Stomach smooth muscle (tissue), 2 donors: Measurements from ENCODE around the gene PARVG.

Experiments
- H3K27ac ChIP-seq: one replicate; pipeline ENCODE4 v1.7.0; 2013; ENCODE audit warnings: mild to moderate bottlenecking, low read length, inconsistent platforms
- H3K27me3 ChIP-seq, 2 donors: one replicate each; pipeline ENCODE4 v1.7.0; 2013; ENCODE audit warnings: low read length in 2 of 2; ENCODE audit not compliant: insufficient read depth in 2 of 2, control insufficient read depth in 1 of 2
- H3K36me3 ChIP-seq, 2 donors: one replicate each; pipeline ENCODE4 v1.7.0; 2013; ENCODE audit warnings: low read length in 2 of 2; ENCODE audit not compliant: control insufficient read depth in 2 of 2, insufficient read depth in 2 of 2
- H3K4me1 ChIP-seq: one replicate; pipeline ENCODE4 v1.7.0; 2013; ENCODE audit warnings: low read length; ENCODE audit not compliant: control insufficient read depth, insufficient read depth
- H3K4me3 ChIP-seq, 2 donors: one replicate each; pipeline ENCODE4 v1.7.0; 2013; ENCODE audit warnings: low read length in 2 of 2
- H3K9ac ChIP-seq, 2 donors: one replicate each; pipeline ENCODE4 v1.7.0; 2013; ENCODE audit warnings: low read length in 2 of 2, mild to moderate bottlenecking in 1 of 2
- H3K9me3 ChIP-seq, 2 donors: one replicate each; pipeline ENCODE4 v1.7.0; 2013; ENCODE audit warnings: low read length in 2 of 2; ENCODE audit not compliant: control insufficient read depth in 2 of 2
- donor health status: healthy.
- donor health status: Pancreatic carcinoma.

Gene PARVG

DNA sequence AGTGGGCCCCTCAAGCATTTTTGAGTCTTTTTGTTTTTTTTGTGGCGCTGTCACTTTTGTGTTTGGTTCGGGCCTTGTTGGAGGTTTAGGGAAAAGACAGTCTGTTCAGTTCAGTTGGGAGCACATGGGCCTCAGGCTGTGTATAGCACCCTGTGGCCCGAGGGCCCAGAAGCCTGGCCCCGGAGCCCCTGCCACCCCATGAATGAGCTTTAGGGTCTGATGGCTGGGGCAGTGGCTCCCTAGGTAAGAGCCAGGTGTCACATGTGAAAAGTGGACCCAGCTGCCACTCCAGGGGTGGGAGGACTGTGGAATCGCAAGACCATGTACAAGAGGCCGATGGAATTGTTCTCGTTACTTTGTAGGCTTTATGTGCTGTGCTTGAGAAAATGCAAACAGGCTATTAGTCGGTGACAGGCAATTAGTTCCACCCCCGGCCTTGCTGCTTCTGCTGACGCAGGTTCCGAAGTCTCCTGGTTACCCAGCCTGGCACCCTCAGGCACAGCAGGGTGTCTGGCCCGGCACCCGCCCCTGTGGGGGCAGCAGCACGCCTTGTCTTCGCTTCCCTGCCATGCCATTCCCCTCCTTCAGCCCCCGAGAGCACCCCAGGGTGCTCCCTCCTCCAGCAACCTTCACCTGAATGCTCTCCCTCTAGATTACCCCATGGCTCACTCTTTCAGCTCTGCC, 38.2 kb upstream of the PARVG start:
- H3K4me1 ChIP-seq: peaks cover 51% of the 10 kb centered on the region
- no peak overlapping the region for H3K4me3 ChIP-seq
- H3K27ac ChIP-seq: peak overlapping the region; percentile 88
- H3K36me3 ChIP-seq: peaks cover 3 to 4% of the 10 kb centered on the region in 2 donors
- H3K9ac ChIP-seq: peak overlapping the region; percentile 47 to 55
- H3K27me3 ChIP-seq: no peaks in the 10 kb centered on the region
- H3K9me3 ChIP-seq: peaks cover 0 to 4% of the 10 kb centered on the region in 2 donors

DNA sequence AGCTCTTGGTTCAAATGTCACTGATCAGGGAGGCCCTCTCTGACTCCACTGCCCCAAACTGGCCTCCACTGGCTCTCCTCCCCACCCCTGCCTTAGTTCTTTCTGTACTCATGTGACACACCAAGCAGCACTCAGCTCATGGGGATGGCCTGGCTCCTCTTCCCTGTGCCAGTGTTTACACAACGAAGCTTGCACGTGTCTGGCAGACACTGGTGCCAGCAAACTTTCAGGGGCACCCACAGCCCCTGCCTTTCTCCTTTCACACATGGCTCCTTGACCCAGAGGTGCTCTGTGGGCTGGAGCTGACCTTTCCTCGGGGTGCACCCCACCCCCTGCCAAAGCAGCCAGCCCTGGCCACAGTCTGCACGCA, 37.6 kb upstream of the PARVG start:
- Histone ChIP-seq H3K4me1 (peaks cover 56% of the 10 kb centered on the region), H3K4me3 (no peak overlapping the region), H3K27ac (peak overlapping the region; percentile 88), H3K36me3 (no peaks in the 10 kb centered on the region), H3K9me3 (no peaks in the 10 kb centered on the region), H3K9ac (peak overlapping the region in 1 of 2 donors; percentile 47), H3K27me3 (no peaks in the 10 kb centered on the region)

DNA sequence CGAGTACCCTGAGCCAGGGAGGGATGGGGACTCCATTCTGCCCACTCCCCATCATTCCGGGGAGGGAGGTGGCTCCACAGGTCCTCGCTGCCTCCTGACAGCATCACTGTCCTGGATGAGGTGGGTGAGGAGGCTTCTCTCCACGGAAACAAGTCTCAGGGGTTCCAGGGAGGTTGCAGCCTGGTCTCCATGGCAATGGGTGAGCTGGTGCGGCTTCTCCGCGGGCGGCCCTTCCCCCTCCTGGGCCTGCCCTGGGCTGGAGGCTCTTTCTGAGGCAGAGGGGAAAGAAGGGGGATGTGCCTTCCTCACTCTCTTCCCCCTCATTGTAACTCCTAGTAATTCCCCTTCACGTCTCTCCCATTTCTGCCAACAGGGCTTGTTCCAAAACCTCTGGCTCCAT, 37.1 kb upstream of the PARVG start:
- peaks cover 61% of the 10 kb centered on the region for H3K4me1 ChIP-seq
- peak overlapping the region; percentile 88 for H3K27ac ChIP-seq
- H3K36me3 ChIP-seq: no peaks in the 10 kb centered on the region

DNA sequence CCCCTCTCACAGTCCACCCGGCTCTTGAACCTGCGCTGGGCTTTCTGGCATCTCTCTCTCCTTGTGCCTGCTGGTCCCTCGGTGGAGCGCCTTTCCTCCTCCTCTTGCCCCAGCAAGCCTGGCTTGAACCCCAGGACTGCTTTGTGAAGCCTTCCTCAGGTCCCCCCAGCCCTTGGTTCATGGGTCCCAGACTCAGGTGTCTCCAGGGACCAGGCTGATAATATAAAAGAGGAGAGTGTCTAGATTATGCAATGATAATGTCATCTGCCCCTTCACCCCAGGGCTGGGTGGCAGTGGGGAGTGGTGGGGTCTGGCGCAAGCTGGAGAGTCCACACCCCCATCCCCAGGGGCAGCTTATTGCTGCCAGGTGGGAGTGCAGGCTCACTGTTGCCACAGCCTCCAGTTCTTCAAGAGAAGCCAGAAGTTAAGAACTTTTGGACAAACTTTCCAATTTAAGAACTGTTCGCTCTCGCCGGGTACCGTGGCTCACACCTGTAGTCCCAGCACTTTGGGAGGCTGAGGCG, 36.6 kb upstream of the PARVG start:
- no peak overlapping the region for H3K4me3 ChIP-seq
- no peaks in the 10 kb centered on the region for H3K36me3 ChIP-seq
- H3K4me1 ChIP-seq: peaks cover 65% of the 10 kb centered on the region
- peak overlapping the region; percentile 88 for H3K27ac ChIP-seq
- no peaks in the 10 kb centered on the region for H3K27me3 ChIP-seq
- H3K9me3 ChIP-seq: no peaks in the 10 kb centered on the region
- no peak overlapping the region for H3K9ac ChIP-seq

More for the DNA sequence above, 37.1 kb upstream of the PARVG start:
- no peak overlapping the region for H3K4me3 ChIP-seq
- no peaks in the 10 kb centered on the region for H3K27me3 ChIP-seq
- no peak overlapping the region for H3K9ac ChIP-seq
- no peaks in the 10 kb centered on the region for H3K9me3 ChIP-seq

DNA sequence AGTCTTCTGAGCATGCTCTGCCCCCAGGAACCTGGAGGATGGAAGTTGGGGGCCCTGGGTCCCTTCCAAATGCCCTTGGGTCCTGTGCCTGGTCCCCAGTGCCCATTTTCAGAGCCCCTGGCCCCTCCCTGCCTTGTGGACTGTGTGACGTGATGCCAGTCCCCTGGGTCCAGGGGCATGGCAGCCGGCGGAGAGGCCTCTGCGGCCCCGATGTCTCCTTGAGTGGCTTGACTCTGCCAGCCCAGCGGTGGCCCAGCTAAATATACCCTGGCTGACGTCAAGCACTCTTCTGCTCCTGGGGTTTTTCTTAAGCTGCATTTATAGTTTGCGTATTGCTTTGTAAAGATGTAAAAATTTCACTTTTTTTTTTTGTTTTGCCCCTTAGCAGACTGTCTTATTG, 35.2 kb upstream of the PARVG start:
- no peaks in the 10 kb centered on the region for H3K27me3 ChIP-seq
- no peaks in the 10 kb centered on the region for H3K36me3 ChIP-seq
- no peaks in the 10 kb centered on the region for H3K9me3 ChIP-seq
- H3K4me1 ChIP-seq: peaks cover 65% of the 10 kb centered on the region
- no peak overlapping the region for H3K4me3 ChIP-seq
- H3K9ac ChIP-seq: no peak overlapping the region
- peak overlapping the region; percentile 88 for H3K27ac ChIP-seq

DNA sequence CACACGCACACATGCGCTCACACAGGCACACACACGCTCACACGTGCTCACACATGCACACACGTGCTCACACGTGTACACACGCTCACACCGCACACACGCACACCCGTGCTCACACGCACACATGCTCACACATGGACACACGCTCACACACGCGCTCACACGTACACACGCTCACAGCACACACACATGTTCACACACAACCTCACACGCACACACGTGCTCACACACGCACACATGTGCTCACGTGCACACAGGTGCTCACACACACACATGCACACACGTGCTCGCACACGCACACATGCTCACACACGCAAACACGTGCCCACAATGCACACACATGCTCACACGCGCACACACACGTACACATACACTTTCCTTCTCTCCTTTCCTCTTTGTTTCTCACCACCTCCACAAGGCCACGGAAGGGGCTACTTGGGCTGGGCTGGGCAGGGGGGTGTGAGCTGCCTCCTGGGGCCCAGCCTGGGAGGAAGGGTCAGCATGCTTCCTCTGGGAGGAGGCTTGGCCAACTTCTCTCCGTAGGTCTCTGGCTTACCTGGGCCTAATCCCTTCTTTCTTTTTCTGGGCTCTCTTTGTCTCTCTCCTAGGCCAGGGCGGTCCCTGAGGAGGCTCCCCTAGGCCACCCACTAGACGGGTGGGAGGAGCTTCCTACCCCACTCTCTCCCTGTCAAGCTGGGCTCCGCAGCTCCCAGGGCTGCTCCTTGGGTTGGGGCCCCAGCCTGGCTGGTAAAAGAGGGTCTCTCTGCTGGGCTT, 34.5 kb upstream of the PARVG start:
- Histone ChIP-seq H3K27me3 (no peaks in the 10 kb centered on the region), H3K27ac (peak overlapping the region; percentile 88), H3K9me3 (no peaks in the 10 kb centered on the region), H3K4me3 (peak overlapping the region in 1 of 2 donors; percentile 1), H3K9ac (no peak overlapping the region), H3K36me3 (no peaks in the 10 kb centered on the region), H3K4me1 (peaks cover 65% of the 10 kb centered on the region)

DNA sequence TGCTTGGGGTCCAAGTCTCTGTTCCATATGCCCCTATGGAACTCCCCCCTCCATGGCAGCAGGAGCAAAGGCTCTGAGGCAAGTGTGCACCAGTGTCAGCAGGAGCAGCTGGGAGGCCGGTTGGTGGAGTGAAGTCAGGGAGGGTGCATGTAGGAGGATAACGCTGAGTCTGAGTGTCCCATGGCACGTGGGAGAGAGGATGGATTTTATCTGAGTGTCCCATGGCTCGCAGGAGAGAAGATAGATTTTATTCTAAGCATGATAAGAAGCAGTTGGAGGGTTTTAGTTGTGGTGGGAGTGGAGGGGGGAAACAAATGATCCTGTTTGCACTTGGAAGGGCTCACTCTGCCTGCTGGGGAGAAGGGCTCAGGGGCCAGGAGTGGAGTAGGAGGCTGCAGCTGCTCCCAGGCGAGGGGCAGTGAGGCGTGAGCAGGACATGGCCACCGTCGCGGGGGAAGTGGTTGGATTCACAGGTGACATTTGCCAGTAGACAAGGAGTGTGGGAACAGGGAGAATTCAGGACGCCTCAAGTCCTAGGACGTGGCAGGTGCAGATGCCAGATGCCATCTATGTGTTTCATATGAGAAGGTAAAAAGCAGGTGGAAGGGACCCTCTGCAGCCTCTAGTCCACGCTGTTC, 33.6 kb upstream of the PARVG start:
- peaks cover 65% of the 10 kb centered on the region for H3K4me1 ChIP-seq
- peak overlapping the region in 1 of 2 donors; percentile 35 for H3K4me3 ChIP-seq
- H3K9ac ChIP-seq: peak overlapping the region in 1 of 2 donors; percentile 29
- H3K27ac ChIP-seq: peak overlapping the region; percentile 78
- H3K9me3 ChIP-seq: no peaks in the 10 kb centered on the region
- H3K36me3 ChIP-seq: no peaks in the 10 kb centered on the region
- no peaks in the 10 kb centered on the region for H3K27me3 ChIP-seq

DNA sequence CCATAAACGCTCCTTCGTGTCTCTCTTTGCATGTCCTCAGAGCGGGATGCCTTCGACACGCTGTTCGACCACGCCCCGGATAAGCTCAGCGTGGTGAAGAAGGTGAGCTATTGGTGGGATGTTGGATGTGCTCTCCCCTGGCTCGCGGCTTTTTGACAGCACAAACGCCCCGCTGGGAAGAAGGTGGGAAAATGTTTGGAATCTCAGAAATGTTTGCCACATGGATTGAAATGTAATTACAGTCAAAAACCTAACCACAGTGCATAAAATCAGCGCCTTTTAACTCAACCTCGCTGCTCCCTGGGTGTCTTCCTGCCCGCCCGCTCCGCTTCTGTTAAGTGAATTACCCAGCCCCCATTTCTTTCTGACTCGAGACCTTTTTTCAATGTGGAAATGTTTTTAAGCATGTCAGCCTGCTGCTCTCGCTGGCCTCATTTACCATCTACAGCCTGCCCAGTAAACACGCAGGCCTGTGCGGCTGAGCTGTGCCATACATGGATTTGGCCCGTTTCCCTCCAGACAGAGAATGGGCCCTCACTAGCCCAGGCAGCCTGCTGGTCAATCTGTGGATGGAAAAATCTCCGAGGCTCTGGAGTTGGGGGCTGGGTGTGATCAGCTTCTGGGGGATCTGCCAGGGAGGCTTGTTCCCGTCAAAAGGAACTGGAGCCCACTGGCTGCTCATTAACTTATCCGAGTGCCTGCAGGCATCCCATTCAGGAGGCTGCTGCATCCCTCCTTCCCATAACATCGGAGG, 32.7 kb upstream of the PARVG start:
- Histone ChIP-seq H3K36me3 (no peaks in the 10 kb centered on the region), H3K27ac (peak overlapping the region; percentile 78), H3K9me3 (no peaks in the 10 kb centered on the region), H3K4me1 (peaks cover 58% of the 10 kb centered on the region), H3K27me3 (no peaks in the 10 kb centered on the region), H3K9ac (peak overlapping the region in 1 of 2 donors; percentile 47), H3K4me3 (peak overlapping the region in 1 of 2 donors; percentile 35)

DNA sequence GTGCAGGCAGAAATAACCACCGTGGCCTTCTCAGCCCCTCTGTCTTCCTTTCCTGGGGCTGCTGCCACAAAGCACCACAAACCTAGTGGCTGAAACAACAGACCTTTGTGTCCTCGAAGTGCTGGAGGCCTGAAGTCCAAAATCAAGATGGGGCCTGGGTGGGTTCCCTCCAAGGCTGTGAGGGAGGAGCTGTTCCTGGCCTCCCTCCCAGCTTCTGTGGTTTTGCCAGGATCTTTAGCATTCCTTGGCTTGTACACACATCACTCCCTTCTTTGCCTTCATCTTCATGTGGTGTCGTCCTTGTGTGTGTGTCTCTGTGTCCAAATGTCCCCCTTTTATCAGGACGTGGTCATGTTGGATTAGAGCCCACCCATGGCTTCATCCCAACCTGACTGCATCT, 29.0 kb upstream of the PARVG start:
- no peak overlapping the region for H3K9ac ChIP-seq
- H3K27ac ChIP-seq: no peak overlapping the region
- no peaks in the 10 kb centered on the region for H3K9me3 ChIP-seq
- no peak overlapping the region for H3K4me3 ChIP-seq
- peaks cover 26% of the 10 kb centered on the region for H3K4me1 ChIP-seq
- no peaks in the 10 kb centered on the region for H3K36me3 ChIP-seq
- no peaks in the 10 kb centered on the region for H3K27me3 ChIP-seq

DNA sequence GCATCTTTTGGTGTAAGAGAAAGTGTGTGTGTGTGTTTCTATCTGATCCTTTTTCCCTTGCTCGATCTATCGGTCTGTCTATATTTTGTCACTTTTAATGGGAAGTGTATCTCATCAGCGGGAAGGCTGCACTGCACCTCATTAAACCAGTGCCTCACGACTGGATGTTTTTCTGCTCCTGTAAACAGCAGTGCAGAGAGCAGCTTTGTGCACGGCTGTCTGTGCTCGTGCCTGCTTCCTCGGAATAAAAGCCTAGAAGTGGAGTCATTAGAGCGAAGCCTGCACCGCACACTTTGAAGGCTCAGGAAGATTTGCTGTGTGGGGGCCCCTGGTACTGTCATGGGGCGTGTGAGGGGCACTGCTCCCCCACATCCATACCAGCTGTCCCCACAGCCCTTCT, 27.0 kb upstream of the PARVG start:
- Histone ChIP-seq H3K9me3 (no peaks in the 10 kb centered on the region), H3K9ac (no peak overlapping the region), H3K27me3 (no peaks in the 10 kb centered on the region), H3K4me3 (no peak overlapping the region), H3K4me1 (peaks cover 12% of the 10 kb centered on the region), H3K27ac (no peak overlapping the region), H3K36me3 (no peaks in the 10 kb centered on the region)
